HuH-7 (cell line): ENCODE results near the gene PTEN.
"Not testable (repeated sequence)": the region's sequence is repeated elsewhere in the genome, so short reads cannot be mapped to it uniquely, and the experiment has no call there.

Experiments
- DNase-seq: peaks from one replicate; pipeline ENCODE4 v3.0.0; 2011; ENCODE audit warnings: low spot score

PTEN gene

GRCh38 chr10:87846023-87846422, 17.4 kb upstream of the PTEN start:
- no peak for DNase-seq

GRCh38 chr10:87846711-87847110, 16.7 kb upstream of the PTEN start:
- DNase-seq: not testable (repeated sequence)

- DNase-seq: no peak
Observed at GRCh38 chr10:87847550-87847949, 15.9 kb upstream of the PTEN start.

- no peak for DNase-seq
Observed at GRCh38 chr10:87849001-87849400, 14.4 kb upstream of the PTEN start.

- DNase-seq: no peak
Observed at GRCh38 chr10:87850742-87851205, 12.7 kb upstream of the PTEN start.

- no peak for DNase-seq
Observed at GRCh38 chr10:87852089-87852488, 11.3 kb upstream of the PTEN start.

GRCh38 chr10:87855247-87855646, 8.2 kb upstream of the PTEN start:
- DNase-seq: not testable (repeated sequence)

- DNase-seq: not testable (repeated sequence)
Observed at GRCh38 chr10:87855665-87856064, 7.8 kb upstream of the PTEN start.

GRCh38 chr10:87860156-87860795, 3.1 kb upstream of the PTEN start:
- peak; percentile 36 for DNase-seq

GRCh38 chr10:87860816-87861403, 2.5 kb upstream of the PTEN start:
- DNase-seq: no peak

GRCh38 chr10:87861566-87861952, 1.9 kb upstream of the PTEN start:
- peak; percentile 66 for DNase-seq

- peak; percentile 77 for DNase-seq
Observed at GRCh38 chr10:87861953-87862678, 1.3 kb upstream of the PTEN start.

GRCh38 chr10:87862679-87863052, 759 bp upstream of the PTEN start:
- DNase-seq: no peak

GRCh38 chr10:87863951-87864495, 598 bp downstream of the PTEN start:
- DNase-seq: not testable (repeated sequence)

- no peak for DNase-seq
Observed at GRCh38 chr10:87864496-87865059, 1.2 kb downstream of the PTEN start.

- DNase-seq: no peak
Observed at GRCh38 chr10:87865241-87865881, 1.9 kb downstream of the PTEN start.

GRCh38 chr10:87866412-87866974, 3.1 kb downstream of the PTEN start:
- no peak for DNase-seq

GRCh38 chr10:87867453-87867852, 4.0 kb downstream of the PTEN start:
- no peak for DNase-seq

GRCh38 chr10:87868277-87868676, 4.9 kb downstream of the PTEN start:
- no peak for DNase-seq

GRCh38 chr10:87869139-87869538, 5.7 kb downstream of the PTEN start:
- not testable (repeated sequence) for DNase-seq

GRCh38 chr10:87869773-87870551, 6.5 kb downstream of the PTEN start:
- DNase-seq: no peak
